ENCODE data around the gene MMP15. TPM values are rescaled to one million over a fixed set of nuclear protein-coding genes. Genes with fewer than 3 reads are reported as not detected.

The MMP15 gene
- total RNA-seq, 2 donors from 2014 or later = 2.1 to 3.8 TPM

DNA sequence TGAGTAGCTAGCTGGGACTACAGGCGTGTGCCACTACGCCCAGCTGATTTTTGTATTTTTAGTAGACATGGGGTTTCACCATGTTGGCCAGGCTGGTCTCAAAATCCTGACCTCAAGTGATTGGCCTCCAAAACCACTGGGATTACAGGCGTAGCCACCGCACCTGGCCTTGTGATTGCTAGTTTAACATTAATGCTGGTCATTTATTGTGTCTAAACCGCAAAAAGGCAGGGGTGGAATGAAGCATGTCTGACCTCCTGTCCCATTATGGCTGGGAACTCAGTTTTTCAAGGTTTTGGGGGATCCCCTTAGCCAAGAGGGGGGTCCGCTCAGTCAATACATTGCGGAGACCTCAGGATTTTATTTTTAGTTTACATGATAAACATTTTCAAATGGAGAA is 43.9 kb upstream of the MMP15 start:
- Histone ChIP-seq H3K27me3 (replicated peaks; ENCODE audit: insufficient read depth) (no peaks in the 10 kb centered on the region), H3K27ac (no peak overlapping the region), H3K36me3 (no peaks in the 10 kb centered on the region), H3K4me3 (no peak overlapping the region), H3K4me1 (ENCODE audit: control insufficient read depth in 1 of 2, low read depth in 2 of 2) (peaks cover 4 to 9% of the 10 kb centered on the region in 2 donors), H3K9me3 (no peaks in the 10 kb centered on the region)
- no peak for ATAC-seq (ENCODE audit: insufficient number of reproducible peaks, low FRiP score, low read depth)
- DNase-seq (ENCODE audit: low spot score) = no peak
- TF ChIP-seq, protein P1, sequence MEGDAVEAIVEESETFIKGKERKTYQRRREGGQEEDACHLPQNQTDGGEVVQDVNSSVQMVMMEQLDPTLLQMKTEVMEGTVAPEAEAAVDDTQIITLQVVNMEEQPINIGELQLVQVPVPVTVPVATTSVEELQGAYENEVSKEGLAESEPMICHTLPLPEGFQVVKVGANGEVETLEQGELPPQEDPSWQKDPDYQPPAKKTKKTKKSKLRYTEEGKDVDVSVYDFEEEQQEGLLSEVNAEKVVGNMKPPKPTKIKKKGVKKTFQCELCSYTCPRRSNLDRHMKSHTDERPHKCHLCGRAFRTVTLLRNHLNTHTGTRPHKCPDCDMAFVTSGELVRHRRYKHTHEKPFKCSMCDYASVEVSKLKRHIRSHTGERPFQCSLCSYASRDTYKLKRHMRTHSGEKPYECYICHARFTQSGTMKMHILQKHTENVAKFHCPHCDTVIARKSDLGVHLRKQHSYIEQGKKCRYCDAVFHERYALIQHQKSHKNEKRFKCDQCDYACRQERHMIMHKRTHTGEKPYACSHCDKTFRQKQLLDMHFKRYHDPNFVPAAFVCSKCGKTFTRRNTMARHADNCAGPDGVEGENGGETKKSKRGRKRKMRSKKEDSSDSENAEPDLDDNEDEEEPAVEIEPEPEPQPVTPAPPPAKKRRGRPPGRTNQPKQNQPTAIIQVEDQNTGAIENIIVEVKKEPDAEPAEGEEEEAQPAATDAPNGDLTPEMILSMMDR (IDR thresholded peaks at IDR 0.05) = no peak

DNA sequence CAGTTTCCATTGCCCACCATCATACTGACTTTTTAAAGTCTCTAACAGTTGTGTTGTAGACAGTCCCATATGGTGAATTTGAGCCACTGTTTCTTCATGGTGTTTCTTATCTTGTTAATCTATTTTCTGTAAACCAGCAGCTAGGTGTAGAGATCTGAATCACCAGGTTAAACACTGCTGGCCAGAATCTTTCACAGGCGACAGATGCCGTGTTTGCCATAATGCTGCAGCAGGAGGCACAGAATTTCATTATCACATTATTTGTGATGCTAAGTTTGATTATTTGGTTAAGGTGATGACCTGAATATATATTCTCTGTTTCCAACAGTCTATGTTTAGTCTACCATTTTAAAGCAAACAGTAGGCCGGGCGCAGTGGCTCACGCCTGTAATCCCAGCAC is 43.2 kb upstream of the MMP15 start:
- Histone ChIP-seq H3K27me3 (replicated peaks; ENCODE audit: insufficient read depth) (no peaks in the 10 kb centered on the region), H3K9me3 (no peaks in the 10 kb centered on the region), H3K27ac (no peak overlapping the region), H3K36me3 (no peaks in the 10 kb centered on the region), H3K4me1 (ENCODE audit: control insufficient read depth in 1 of 2, low read depth in 2 of 2) (peaks cover 4 to 9% of the 10 kb centered on the region in 2 donors), H3K4me3 (no peak overlapping the region)
- DNase-seq (ENCODE audit: low spot score) (no peak), ATAC-seq (ENCODE audit: insufficient number of reproducible peaks, low FRiP score, low read depth) (no peak)
- TF ChIP-seq, protein P1 (IDR thresholded peaks at IDR 0.05) = no peak

DNA sequence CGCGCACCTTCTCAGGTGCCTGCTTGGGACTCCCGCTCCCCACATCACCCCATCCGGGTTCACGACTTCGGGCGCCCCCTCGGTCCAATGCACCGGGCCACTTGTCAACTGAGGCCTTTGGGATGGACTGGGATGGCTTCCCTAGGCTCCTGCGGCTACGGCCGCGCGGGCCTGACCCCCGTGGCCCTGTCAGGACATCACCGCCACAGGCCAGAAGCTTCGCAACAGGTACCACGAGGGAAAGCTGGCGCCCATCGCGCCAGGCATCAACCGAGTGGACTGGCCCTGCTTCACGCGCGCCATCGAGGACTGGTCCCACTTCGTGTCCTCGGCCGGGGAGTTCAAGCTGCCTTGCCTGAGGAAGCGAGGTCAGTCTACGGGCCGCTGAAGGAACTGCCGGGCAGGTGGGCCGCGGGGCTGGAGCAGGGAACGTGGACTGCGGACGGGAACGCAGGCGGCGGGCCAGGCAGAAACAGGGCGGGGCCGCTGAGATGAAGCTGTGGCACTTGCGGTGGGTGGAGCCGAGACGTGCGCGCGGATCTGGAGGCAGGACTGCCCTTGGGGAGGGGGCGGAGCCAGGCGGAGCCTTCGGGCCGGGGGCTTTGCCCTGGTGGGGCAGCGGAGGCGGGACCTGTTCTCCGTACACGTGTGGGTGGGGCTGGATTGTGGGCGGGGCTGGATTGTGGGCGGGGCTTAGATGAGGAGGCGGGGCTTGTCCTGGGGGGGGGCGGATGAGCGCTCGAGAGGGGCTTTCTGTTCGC is 40.9 kb upstream of the MMP15 start:
- TF ChIP-seq, protein P1 (IDR thresholded peaks at IDR 0.05) = no peak
- Histone ChIP-seq H3K9me3 (no peaks in the 10 kb centered on the region), H3K27ac (no peak overlapping the region), H3K4me1 (ENCODE audit: control insufficient read depth in 1 of 2, low read depth in 2 of 2) (peaks cover 4 to 9% of the 10 kb centered on the region in 2 donors), H3K36me3 (no peaks in the 10 kb centered on the region), H3K4me3 (peak overlapping the region; percentile 69), H3K27me3 (replicated peaks; ENCODE audit: insufficient read depth) (no peaks in the 10 kb centered on the region)
- DNase-seq (ENCODE audit: low spot score) (no peak), ATAC-seq (ENCODE audit: insufficient number of reproducible peaks, low FRiP score, low read depth) (no peak)

DNA sequence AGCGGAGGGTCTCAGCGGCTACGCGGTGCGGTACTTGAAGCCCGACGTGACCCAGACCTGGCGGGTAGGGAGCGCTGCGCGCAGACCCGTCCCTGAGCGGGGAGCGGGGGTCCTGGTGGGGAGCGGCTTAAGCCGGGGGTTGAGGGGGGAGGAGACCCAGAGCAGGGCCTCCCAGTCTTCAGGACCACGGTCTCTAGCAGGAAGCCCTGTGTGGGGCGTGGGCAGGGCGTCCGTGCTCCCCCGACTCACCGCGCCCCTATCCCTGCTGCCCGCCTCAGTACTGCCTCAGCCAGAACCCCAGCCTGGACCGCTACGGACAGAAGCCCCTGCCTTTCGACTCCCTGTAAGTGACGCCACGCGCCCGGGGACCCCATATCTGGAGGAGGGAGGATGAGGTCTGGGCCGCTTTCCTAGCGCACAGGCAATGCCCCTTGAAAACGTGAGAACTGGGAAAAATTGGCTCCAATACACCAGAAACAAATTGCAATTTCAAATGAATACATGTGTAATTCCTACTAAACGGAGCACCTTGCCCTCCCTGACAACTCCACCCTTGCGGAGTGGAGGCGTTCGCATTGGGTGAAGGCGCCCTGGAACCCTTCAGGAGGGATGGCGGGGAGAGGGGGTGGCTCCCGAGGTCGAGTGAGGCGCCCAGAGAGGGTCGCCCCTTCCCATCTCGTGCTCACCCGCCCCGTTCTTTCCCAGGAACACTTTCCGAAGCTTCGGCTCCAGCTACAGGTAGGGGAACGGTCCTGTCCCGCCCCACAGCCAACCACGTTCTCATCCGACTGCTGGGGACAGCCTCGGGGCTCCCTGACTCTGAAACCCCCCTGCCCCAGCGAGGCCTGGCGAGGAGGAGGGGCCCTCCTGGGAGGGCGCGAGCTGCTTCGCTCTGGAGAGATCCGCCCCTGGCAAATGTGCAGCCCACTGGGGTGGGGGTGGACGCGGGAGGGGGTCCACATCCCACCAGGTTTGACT is 40.1 kb upstream of the MMP15 start:
- no peak for ATAC-seq (ENCODE audit: insufficient number of reproducible peaks, low FRiP score, low read depth)

More for the DNA sequence above, 40.1 kb upstream of the MMP15 start:
- TF ChIP-seq, protein P1 (IDR thresholded peaks at IDR 0.05) = no peak
- Histone ChIP-seq H3K4me1 (ENCODE audit: control insufficient read depth in 1 of 2, low read depth in 2 of 2) (peaks cover 4 to 9% of the 10 kb centered on the region in 2 donors), H3K9me3 (no peaks in the 10 kb centered on the region), H3K27me3 (replicated peaks; ENCODE audit: insufficient read depth) (no peaks in the 10 kb centered on the region), H3K27ac (no peak overlapping the region), H3K4me3 (peak overlapping the region; percentile 69), H3K36me3 (no peaks in the 10 kb centered on the region)
- no peak for DNase-seq (ENCODE audit: low spot score)

Data from thoracic aorta (tissue), 2 donors.